Measurements from ENCODE around the gene PSMC3. TPM values are rescaled to one million over a fixed set of nuclear protein-coding genes. Genes with fewer than 3 reads are reported as not detected.

Gene PSMC3
- total RNA-seq, 1 donor from 2014 or later = 108 TPM

- Mint-ChIP-seq H3K4me3 (ENCODE audit: unreplicated experiment) (no peak overlapping the region), H3K36me3 (ENCODE audit: low read depth) (no peaks in the 10 kb centered on the region), H3K9me3 (ENCODE audit: low read depth) (no peaks in the 10 kb centered on the region), H3K4me1 (ENCODE audit: low read depth) (no peaks in the 10 kb centered on the region), H3K27ac (ENCODE audit: unreplicated experiment) (no peak overlapping the region), H3K27me3 (ENCODE audit: low read depth) (no peaks in the 10 kb centered on the region)
- DNase-seq (ENCODE audit: low spot score) = no peak
- no peak for TF ChIP-seq CTCF (IDR thresholded peaks at IDR 0.05)
Observed at GRCh38 chr11:47389577-47390421, 36.4 kb downstream of the PSMC3 start.

GRCh38 chr11:47388697-47389576 lies 37.3 kb downstream of the PSMC3 start:
- TF ChIP-seq CTCF (IDR thresholded peaks at IDR 0.05) = no peak
- Mint-ChIP-seq H3K27ac (ENCODE audit: unreplicated experiment) (no peak overlapping the region), H3K27me3 (ENCODE audit: low read depth) (no peaks in the 10 kb centered on the region), H3K4me1 (ENCODE audit: low read depth) (no peaks in the 10 kb centered on the region), H3K36me3 (ENCODE audit: low read depth) (no peaks in the 10 kb centered on the region), H3K9me3 (ENCODE audit: low read depth) (no peaks in the 10 kb centered on the region), H3K4me3 (ENCODE audit: unreplicated experiment) (no peak overlapping the region)
- DNase-seq (ENCODE audit: low spot score) = no peak

GRCh38 chr11:47387944-47388696 lies 38.1 kb downstream of the PSMC3 start:
- Mint-ChIP-seq H3K36me3 (ENCODE audit: low read depth) (no peaks in the 10 kb centered on the region), H3K27me3 (ENCODE audit: low read depth) (peaks cover under 1% of the 10 kb centered on the region), H3K27ac (ENCODE audit: unreplicated experiment) (no peak overlapping the region), H3K4me3 (ENCODE audit: unreplicated experiment) (no peak overlapping the region), H3K9me3 (ENCODE audit: low read depth) (no peaks in the 10 kb centered on the region), H3K4me1 (ENCODE audit: low read depth) (no peaks in the 10 kb centered on the region)
- no peak for TF ChIP-seq CTCF (IDR thresholded peaks at IDR 0.05)
- no peak for DNase-seq (ENCODE audit: low spot score)

- no peak overlapping the region for H3K4me3 Mint-ChIP-seq (ENCODE audit: unreplicated experiment)
- no peaks in the 10 kb centered on the region for H3K9me3 Mint-ChIP-seq (ENCODE audit: low read depth)
- TF ChIP-seq CTCF (IDR thresholded peaks at IDR 0.05) = no peak
- no peaks in the 10 kb centered on the region for H3K36me3 Mint-ChIP-seq (ENCODE audit: low read depth)
- H3K27me3 Mint-ChIP-seq (ENCODE audit: low read depth) = peaks cover 2% of the 10 kb centered on the region
- DNase-seq (ENCODE audit: low spot score) = no peak
- H3K4me1 Mint-ChIP-seq (ENCODE audit: low read depth) = no peaks in the 10 kb centered on the region
- no peak overlapping the region for H3K27ac Mint-ChIP-seq (ENCODE audit: unreplicated experiment)
Observed at GRCh38 chr11:47384498-47384897, 41.7 kb downstream of the PSMC3 start.

GRCh38 chr11:47383071-47383470 lies 43.2 kb downstream of the PSMC3 start:
- H3K9me3 Mint-ChIP-seq (ENCODE audit: low read depth) = no peaks in the 10 kb centered on the region
- no peak for DNase-seq (ENCODE audit: low spot score)
- H3K27me3 Mint-ChIP-seq (ENCODE audit: low read depth) = peaks cover 2% of the 10 kb centered on the region
- H3K4me1 Mint-ChIP-seq (ENCODE audit: low read depth) = no peaks in the 10 kb centered on the region
- no peak for TF ChIP-seq CTCF (IDR thresholded peaks at IDR 0.05)
- H3K27ac Mint-ChIP-seq (ENCODE audit: unreplicated experiment) = no peak overlapping the region
- H3K36me3 Mint-ChIP-seq (ENCODE audit: low read depth) = no peaks in the 10 kb centered on the region
- H3K4me3 Mint-ChIP-seq (ENCODE audit: unreplicated experiment) = no peak overlapping the region
